Kidney (tissue), 14 donors: ENCODE measurements around the gene CARD10. TPM values are rescaled to one million over a fixed set of nuclear protein-coding genes. Genes with fewer than 3 reads are reported as not detected.

Experiments used
- DNase-seq, 5 donors: peaks; one replicate each; pipeline ENCODE4 v3.0.0-alpha.2; 2013 to 2020
- FAIRE-seq: peaks from 2 replicates; lab custom pipeline; 2012; peaks lifted over from hg19 to GRCh38; lab: Jason Lieb, UNC
- H3K27ac ChIP-seq, 2 donors: one replicate each; pipeline ENCODE4 v1.7.0; 2013; ENCODE audit warnings: low read depth in 2 of 2, low read length in 2 of 2, inconsistent platforms in 1 of 2
- H3K27me3 ChIP-seq: one replicate; pipeline ENCODE4 v1.7.1; 2013; ENCODE audit warnings: low read length, inconsistent platforms; ENCODE audit not compliant: control insufficient read depth, insufficient read depth
- H3K36me3 ChIP-seq, 3 donors: one replicate each; pipeline versions ENCODE4 v1.7.0 to v1.7.1; 2013; ENCODE audit warnings: low read length in 3 of 3, control low read depth in 1 of 3, inconsistent platforms in 1 of 3; ENCODE audit not compliant: insufficient read depth in 3 of 3, control insufficient read depth in 2 of 3
- H3K4me1 ChIP-seq, 3 donors: one replicate each; pipeline versions ENCODE4 v1.7.0 to v1.7.1; 2013; ENCODE audit warnings: low read length in 3 of 3, inconsistent platforms in 1 of 3, low read depth in 1 of 3; ENCODE audit not compliant: control insufficient read depth in 2 of 3, insufficient read depth in 2 of 3
- H3K4me3 ChIP-seq, 3 donors: one replicate each; pipeline versions ENCODE4 v1.7.0 to v1.8.1; 2013; ENCODE audit warnings: low read length in 3 of 3, control low read depth in 1 of 3, inconsistent platforms in 1 of 3
- H3K9ac ChIP-seq, 3 donors: one replicate each; pipeline versions ENCODE4 v1.7.0 to v1.7.1; 2013; ENCODE audit warnings: low read length in 3 of 3, control low read depth in 1 of 3, inconsistent platforms in 1 of 3
- H3K9me3 ChIP-seq, 3 donors: one replicate each; pipeline versions ENCODE4 v1.7.0 to v1.7.1; 2013; ENCODE audit warnings: low read length in 3 of 3, control low read depth in 1 of 3, inconsistent platforms in 1 of 3; ENCODE audit not compliant: control insufficient read depth in 2 of 3, insufficient read depth in 1 of 3
- intact Hi-C: fragments of 100-400 bp; cut with DNase I; formaldehyde crosslinking; loops from one replicate; pipeline ENCODE4 v1.11.1; 2022
- polyA plus RNA-seq: library from polyadenylated mRNA; stranded (reverse); fragments of 350-450 nt; fragmentation: Illumina TruSeq; extraction: RNeasy Lipid Tissue Mini Kit (QIAGEN cat#74804); gene quantifications from one replicate; pipeline ENCODE4 v1.2.3, GENCODE V29; 2014; ENCODE audit warnings: low read depth, low replicate concordance; ENCODE audit not compliant: insufficient read depth
- total RNA-seq: library from RNA; stranded (reverse); fragmentation: NEBNext Ultra II Directional; extraction: Animal tissue kit (Norgen Biotek cat#: 25700); gene quantifications from one replicate; pipeline ENCODE4 v1.2.1, GENCODE V29; 2021
- TF ChIP-seq, protein P1 (sequence below): IDR thresholded peaks from 3 replicates; pipeline ENCODE4 v1.5.1; 2012; ENCODE audit warnings: mild to moderate bottlenecking, moderate library complexity, borderline replicate concordance; ENCODE audit not compliant: insufficient read depth; ENCODE audit errors: extremely low read depth
- donor health status: control.
- donor health status: control.
- donor health status: control.
- donor health status: control.
- donor health status: control.
- donor health status: DM: yes; HTN: yes; CAD: no.
- donor health status: Normal renal cell carcinoma (clear cell type).

CARD10 gene
- total and polyA plus RNA-seq, 2 donors from 2014 or later, result 32.4 to 42.3 TPM

DNA sequence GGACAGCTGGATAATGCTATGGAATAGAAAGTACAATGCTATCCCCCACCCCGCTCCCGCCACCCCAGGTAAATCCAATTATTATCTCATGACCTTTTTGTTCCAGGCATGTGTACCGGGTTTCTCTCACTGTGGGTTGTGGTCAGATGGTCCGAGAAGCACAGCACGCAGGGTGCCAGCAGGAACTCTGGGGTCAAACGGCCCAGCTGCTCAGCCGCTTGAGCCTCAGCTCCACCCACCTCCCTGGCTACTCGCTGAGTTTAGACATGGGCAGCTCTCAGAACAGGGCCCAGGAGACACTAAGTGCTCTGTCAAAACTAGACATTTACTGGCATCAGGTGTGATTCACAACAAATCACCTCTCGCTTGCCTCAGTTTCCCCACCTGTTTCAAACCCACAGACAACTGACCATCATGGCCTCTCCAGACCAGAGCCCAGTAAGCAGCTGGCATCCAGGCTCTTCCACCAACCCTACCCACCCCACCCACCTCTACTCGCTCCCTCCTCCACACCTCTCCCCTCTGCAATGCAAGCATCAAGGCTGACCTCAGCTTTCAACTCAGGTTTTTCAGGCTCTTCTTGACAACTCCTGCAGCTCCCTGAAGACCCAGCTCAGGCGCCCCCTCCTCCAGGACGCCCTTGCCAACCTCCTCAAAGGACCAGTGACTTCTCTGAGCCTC lies 20.0 kb downstream of the CARD10 start:
- H3K27ac ChIP-seq, result peak overlapping the region in 1 of 2 donors; percentile 17

DNA sequence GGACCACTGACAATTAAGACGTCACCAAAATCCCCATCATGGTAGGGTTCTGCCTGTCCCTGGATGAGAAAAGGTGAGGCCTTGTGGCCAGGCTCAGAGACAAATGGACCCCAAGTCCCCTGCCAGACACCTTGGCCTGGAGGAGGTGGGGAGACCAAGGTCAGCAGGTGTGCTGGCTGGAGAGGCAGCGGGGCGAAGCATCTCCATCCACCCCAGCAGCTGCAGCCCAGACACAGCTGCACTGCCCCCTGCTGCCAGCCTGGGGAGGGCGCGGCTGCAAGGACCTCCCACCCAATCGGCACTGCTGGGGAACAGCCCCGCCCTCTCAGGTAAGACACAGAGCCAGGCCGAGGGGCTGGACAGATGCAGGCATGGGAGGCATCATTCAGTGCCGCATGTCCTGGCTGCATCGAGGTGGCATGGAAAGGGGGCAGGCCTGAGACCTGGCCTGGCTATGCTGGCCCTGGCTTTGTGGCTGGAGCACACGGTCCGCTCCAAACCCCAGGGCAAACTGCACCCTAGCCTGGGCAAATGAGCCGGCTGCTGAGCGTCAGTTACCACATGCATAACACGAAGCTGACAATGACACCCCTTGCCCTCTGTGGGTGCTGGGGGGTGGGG lies 20.8 kb downstream of the CARD10 start:
- intact Hi-C loops, result no loop called here
- TF ChIP-seq, protein P1, sequence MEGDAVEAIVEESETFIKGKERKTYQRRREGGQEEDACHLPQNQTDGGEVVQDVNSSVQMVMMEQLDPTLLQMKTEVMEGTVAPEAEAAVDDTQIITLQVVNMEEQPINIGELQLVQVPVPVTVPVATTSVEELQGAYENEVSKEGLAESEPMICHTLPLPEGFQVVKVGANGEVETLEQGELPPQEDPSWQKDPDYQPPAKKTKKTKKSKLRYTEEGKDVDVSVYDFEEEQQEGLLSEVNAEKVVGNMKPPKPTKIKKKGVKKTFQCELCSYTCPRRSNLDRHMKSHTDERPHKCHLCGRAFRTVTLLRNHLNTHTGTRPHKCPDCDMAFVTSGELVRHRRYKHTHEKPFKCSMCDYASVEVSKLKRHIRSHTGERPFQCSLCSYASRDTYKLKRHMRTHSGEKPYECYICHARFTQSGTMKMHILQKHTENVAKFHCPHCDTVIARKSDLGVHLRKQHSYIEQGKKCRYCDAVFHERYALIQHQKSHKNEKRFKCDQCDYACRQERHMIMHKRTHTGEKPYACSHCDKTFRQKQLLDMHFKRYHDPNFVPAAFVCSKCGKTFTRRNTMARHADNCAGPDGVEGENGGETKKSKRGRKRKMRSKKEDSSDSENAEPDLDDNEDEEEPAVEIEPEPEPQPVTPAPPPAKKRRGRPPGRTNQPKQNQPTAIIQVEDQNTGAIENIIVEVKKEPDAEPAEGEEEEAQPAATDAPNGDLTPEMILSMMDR, result peak; percentile 34
- Histone ChIP-seq H3K9ac (no peak overlapping the region), H3K4me1 (peaks cover 14 to 48% (median 32%) of the 10 kb centered on the region in 3 donors), H3K27ac (no peak overlapping the region), H3K36me3 (peaks cover 0 to 21% (median 2%) of the 10 kb centered on the region in 3 donors), H3K27me3 (no peaks in the 10 kb centered on the region), H3K4me3 (no peak overlapping the region), H3K9me3 (no peaks in the 10 kb centered on the region)
- FAIRE-seq (no peak), DNase-seq (peak in 4 of 5 donors; percentile 77 to 88 (median 78))

More for the DNA sequence above, 20.0 kb downstream of the CARD10 start:
- intact Hi-C loops, result no loop called here
- Histone ChIP-seq H3K27me3 (no peaks in the 10 kb centered on the region), H3K4me1 (peaks cover 14 to 52% (median 34%) of the 10 kb centered on the region in 3 donors), H3K9me3 (no peaks in the 10 kb centered on the region), H3K4me3 (no peak overlapping the region), H3K36me3 (peaks cover 0 to 25% (median 2%) of the 10 kb centered on the region in 3 donors), H3K9ac (no peak overlapping the region)
- TF ChIP-seq, protein P1, result no peak
- DNase-seq (no peak), FAIRE-seq (no peak)

DNA sequence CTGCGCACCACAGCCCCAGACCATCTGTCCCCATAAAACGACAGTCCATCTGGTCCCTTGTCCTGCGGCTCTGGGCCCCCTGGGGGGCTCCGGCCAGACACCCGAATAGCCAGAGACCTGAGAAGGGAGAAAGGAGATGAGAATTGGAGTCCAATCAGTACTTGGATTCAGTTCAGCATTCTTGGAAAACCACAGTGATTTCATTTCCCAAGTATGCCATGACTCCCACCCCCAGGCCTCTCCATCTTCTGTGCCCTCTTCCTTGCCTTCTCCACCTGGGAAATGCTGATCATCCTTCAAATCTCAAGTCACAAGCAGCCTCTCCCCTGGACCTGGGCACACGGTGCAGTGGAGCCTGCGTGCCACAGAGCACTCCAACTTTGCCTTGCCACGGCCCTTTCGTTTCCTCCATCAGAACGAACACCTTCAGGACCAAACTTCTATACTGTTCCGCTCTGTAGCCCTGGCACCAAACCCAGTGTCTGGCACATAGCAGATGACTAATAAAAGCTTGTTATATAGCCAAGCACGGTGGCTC lies 22.1 kb downstream of the CARD10 start:
- intact Hi-C loops, result no loop called here
- H3K36me3 ChIP-seq, result peaks cover 0 to 15% (median 2%) of the 10 kb centered on the region in 3 donors
- TF ChIP-seq, protein P1, result no peak
- no peak for DNase-seq
- H3K27ac ChIP-seq, result no peak overlapping the region
- H3K27me3 ChIP-seq, result no peaks in the 10 kb centered on the region
- peaks cover 12 to 35% (median 20%) of the 10 kb centered on the region in 3 donors for H3K4me1 ChIP-seq
- no peaks in the 10 kb centered on the region for H3K9me3 ChIP-seq
- H3K9ac ChIP-seq, result no peak overlapping the region
- H3K4me3 ChIP-seq, result no peak overlapping the region
- no peak for FAIRE-seq
